ENCODE measurements around the gene CARNS1.

CARNS1 gene

GRCh38 chr11:67415501-67416304, at the start of gene CARNS1:
Gene CARNS1, plus strand, starts transcription at chr11:67415678. Its CDS starts 522 bp downstream, at chr11:67416200.
- in situ Hi-C loops (cut with MboI; ENCODE audit: low sequenced_read_pairs), result no loop called here

- in situ Hi-C loops (cut with MboI; ENCODE audit: low sequenced_read_pairs), result no loop called here
Observed at GRCh38 chr11:67365736-67366444, 49.6 kb upstream of the CARNS1 start.

GRCh38 chr11:67366546-67366945, 48.9 kb upstream of the CARNS1 start:
- in situ Hi-C loops (cut with MboI; ENCODE audit: low sequenced_read_pairs), result no loop called here

GRCh38 chr11:67366961-67367760, 48.3 kb upstream of the CARNS1 start:
- in situ Hi-C loops (cut with MboI; ENCODE audit: low sequenced_read_pairs), result no loop called here

GRCh38 chr11:67367761-67368227, 47.7 kb upstream of the CARNS1 start:
- in situ Hi-C loops (cut with MboI; ENCODE audit: low sequenced_read_pairs), result no loop called here

GRCh38 chr11:67368621-67369020, 46.9 kb upstream of the CARNS1 start:
- in situ Hi-C loops (cut with MboI; ENCODE audit: low sequenced_read_pairs), result no loop called here

GRCh38 chr11:67369275-67369674, 46.2 kb upstream of the CARNS1 start:
- in situ Hi-C loops (cut with MboI; ENCODE audit: low sequenced_read_pairs), result no loop called here

- in situ Hi-C loops (cut with MboI; ENCODE audit: low sequenced_read_pairs), result no loop called here
Observed at GRCh38 chr11:67369801-67370284, 45.6 kb upstream of the CARNS1 start.

GRCh38 chr11:67370351-67371076, 45.0 kb upstream of the CARNS1 start:
- in situ Hi-C loops (cut with MboI; ENCODE audit: low sequenced_read_pairs), result no loop called here

GRCh38 chr11:67371189-67371910, 44.1 kb upstream of the CARNS1 start:
- in situ Hi-C loops (cut with MboI; ENCODE audit: low sequenced_read_pairs), result no loop called here

- in situ Hi-C loops (cut with MboI; ENCODE audit: low sequenced_read_pairs), result no loop called here
Observed at GRCh38 chr11:67371911-67372320, 43.6 kb upstream of the CARNS1 start.

- in situ Hi-C loops (cut with MboI; ENCODE audit: low sequenced_read_pairs), result no loop called here
Observed at GRCh38 chr11:67372321-67372992, 43.0 kb upstream of the CARNS1 start.

GRCh38 chr11:67372993-67373647, 42.4 kb upstream of the CARNS1 start, which contains the start of gene CLCF1:
Gene CLCF1, minus strand, starts transcription at chr11:67373598. Its CDS starts 59 bp downstream, at chr11:67373539.
- in situ Hi-C loops (cut with MboI; ENCODE audit: low sequenced_read_pairs), result no loop called here

GRCh38 chr11:67373648-67374570, 41.6 kb upstream of the CARNS1 start:
- in situ Hi-C loops (cut with MboI; ENCODE audit: low sequenced_read_pairs), result no loop called here

GRCh38 chr11:67374571-67375281, 40.8 kb upstream of the CARNS1 start:
- in situ Hi-C loops (cut with MboI; ENCODE audit: low sequenced_read_pairs), result no loop called here

GRCh38 chr11:67375320-67376055, 40.0 kb upstream of the CARNS1 start:
- in situ Hi-C loops (cut with MboI; ENCODE audit: low sequenced_read_pairs), result no loop called here
